Measurements from ENCODE around the gene PTEN.

The PTEN gene

DNA sequence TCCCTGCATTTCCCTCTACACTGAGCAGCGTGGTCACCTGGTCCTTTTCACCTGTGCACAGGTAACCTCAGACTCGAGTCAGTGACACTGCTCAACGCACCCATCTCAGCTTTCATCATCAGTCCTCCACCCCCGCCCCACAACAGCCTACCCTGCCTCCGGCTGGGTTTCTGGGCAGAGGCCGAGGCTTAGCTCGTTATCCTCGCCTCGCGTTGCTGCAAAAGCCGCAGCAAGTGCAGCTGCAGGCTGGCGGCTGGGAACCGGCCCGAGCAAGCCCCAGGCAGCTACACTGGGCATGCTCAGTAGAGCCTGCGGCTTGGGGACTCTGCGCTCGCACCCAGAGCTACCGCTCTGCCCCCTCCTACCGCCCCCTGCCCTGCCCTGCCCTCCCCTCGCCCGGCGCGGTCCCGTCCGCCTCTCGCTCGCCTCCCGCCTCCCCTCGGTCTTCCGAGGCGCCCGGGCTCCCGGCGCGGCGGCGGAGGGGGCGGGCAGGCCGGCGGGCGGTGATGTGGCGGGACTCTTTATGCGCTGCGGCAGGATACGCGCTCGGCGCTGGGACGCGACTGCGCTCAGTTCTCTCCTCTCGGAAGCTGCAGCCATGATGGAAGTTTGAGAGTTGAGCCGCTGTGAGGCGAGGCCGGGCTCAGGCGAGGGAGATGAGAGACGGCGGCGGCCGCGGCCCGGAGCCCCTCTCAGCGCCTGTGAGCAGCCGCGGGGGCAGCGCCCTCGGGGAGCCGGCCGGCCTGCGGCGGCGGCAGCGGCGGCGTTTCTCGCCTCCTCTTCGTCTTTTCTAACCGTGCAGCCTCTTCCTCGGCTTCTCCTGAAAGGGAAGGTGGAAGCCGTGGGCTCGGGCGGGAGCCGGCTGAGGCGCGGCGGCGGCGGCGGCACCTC is at the start of gene PTEN, which contains the start of gene KLLN:
Gene PTEN, plus strand, starts transcription at position 573 of the 891 bp plus-strand sequence. CDS start 845 bp downstream, outside the sequence.
Gene KLLN, minus strand, starts transcription at position 481 of the 891 bp plus-strand sequence. CDS start 1,046 bp downstream, outside the sequence.
- CTCF ChIA-PET = interaction anchor here (0.8 to 3.3 kb wide), 10 partner anchors 11 to 523 kb away, joined by 3 to 10 read pairs (median 4); partner anchors contain the start of gene ATAD1
- TF ChIP-seq, protein P1, sequence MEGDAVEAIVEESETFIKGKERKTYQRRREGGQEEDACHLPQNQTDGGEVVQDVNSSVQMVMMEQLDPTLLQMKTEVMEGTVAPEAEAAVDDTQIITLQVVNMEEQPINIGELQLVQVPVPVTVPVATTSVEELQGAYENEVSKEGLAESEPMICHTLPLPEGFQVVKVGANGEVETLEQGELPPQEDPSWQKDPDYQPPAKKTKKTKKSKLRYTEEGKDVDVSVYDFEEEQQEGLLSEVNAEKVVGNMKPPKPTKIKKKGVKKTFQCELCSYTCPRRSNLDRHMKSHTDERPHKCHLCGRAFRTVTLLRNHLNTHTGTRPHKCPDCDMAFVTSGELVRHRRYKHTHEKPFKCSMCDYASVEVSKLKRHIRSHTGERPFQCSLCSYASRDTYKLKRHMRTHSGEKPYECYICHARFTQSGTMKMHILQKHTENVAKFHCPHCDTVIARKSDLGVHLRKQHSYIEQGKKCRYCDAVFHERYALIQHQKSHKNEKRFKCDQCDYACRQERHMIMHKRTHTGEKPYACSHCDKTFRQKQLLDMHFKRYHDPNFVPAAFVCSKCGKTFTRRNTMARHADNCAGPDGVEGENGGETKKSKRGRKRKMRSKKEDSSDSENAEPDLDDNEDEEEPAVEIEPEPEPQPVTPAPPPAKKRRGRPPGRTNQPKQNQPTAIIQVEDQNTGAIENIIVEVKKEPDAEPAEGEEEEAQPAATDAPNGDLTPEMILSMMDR (IDR thresholded peaks at IDR 0.05; ENCODE audit: control extremely low read depth, extremely low read depth, low read depth, missing control alignments) = no peak
- POLR2A ChIA-PET = interaction anchor here (0.6 to 1.3 kb wide), 4 partner anchors 11 to 202 kb away, joined by 3 to 4 read pairs (median 3); no protein-coding TSS in a partner anchor
- DNase-seq (ENCODE audit: extremely low spot score) = peak; percentile 85

- no peak for DNase-seq (ENCODE audit: extremely low spot score)
- TF ChIP-seq, protein P1 (IDR thresholded peaks at IDR 0.05; ENCODE audit: control extremely low read depth, extremely low read depth, low read depth, missing control alignments) = no peak
- ChIA-PET POLR2A (no interaction called here), CTCF (interaction anchor here (1.2 to 1.7 kb wide), 2 partner anchors 12 to 22 kb away, joined by 4 to 8 read pairs; no protein-coding TSS in a partner anchor)
Observed at GRCh38 chr10:87816163-87816897, 47.1 kb upstream of the PTEN start.

- ChIA-PET POLR2A (no interaction called here), CTCF (interaction anchor here (1.2 to 2.9 kb wide), 6 partner anchors 13 to 766 kb away, joined by 3 to 11 read pairs (median 6); partner anchors contain the start of gene RNLS)
- DNase-seq (ENCODE audit: extremely low spot score) = no peak
- TF ChIP-seq, protein P1 (IDR thresholded peaks at IDR 0.05; ENCODE audit: control extremely low read depth, extremely low read depth, low read depth, missing control alignments) = no peak
Observed at GRCh38 chr10:87816898-87817608, 46.4 kb upstream of the PTEN start.

GRCh38 chr10:87817609-87818504 is 45.6 kb upstream of the PTEN start, which contains the start of gene ATAD1:
Gene ATAD1, minus strand, starts transcription at chr10:87818226. Its CDS starts 3,627 bp downstream, at chr10:87814599.
- ChIA-PET CTCF (interaction anchor here (0.8 to 2.9 kb wide), 19 partner anchors 11 to 765 kb away, joined by 3 to 11 read pairs (median 4); partner anchors contain the start of gene RNLS), POLR2A (interaction anchor here (1.2 kb wide), 1 partner anchor 44 kb away, joined by 3 read pairs; no protein-coding TSS in a partner anchor)
- peak; percentile 88 for DNase-seq (ENCODE audit: extremely low spot score)
- TF ChIP-seq, protein P1 (IDR thresholded peaks at IDR 0.05; ENCODE audit: control extremely low read depth, extremely low read depth, low read depth, missing control alignments) = peak; percentile 35

- peak; percentile 61 for DNase-seq (ENCODE audit: extremely low spot score)
- POLR2A ChIA-PET = interaction anchor here (1.2 kb wide), 1 partner anchor 43 kb away, joined by 3 read pairs; no protein-coding TSS in a partner anchor
- CTCF ChIA-PET = interaction anchor here (0.8 to 2.9 kb wide), 21 partner anchors 8 to 764 kb away, joined by 3 to 11 read pairs (median 4); partner anchors contain the start of gene RNLS
- TF ChIP-seq, protein P1 (IDR thresholded peaks at IDR 0.05; ENCODE audit: control extremely low read depth, extremely low read depth, low read depth, missing control alignments) = peak; percentile 12
Observed at GRCh38 chr10:87818505-87819288, 44.7 kb upstream of the PTEN start.
